DOHH2 (cell line): ENCODE measurements around the gene POU2AF3.

Experiments used
- H3F3A ChIP-seq: fragments of 200-600 bp; sonication (generic), shearing (Covaris generic); 2 replicates; pipeline ENCODE4 v1.6.0; 2016; ENCODE audit warnings: antibody characterized with exemption, mild to moderate bottlenecking; ENCODE audit not compliant: control insufficient read depth, insufficient read depth
- H3K27ac ChIP-seq: fragments of 200-600 bp; sonication (generic); 2 replicates; pipeline ENCODE4 v1.5.1; 2014; ENCODE audit warnings: low read depth, mild to moderate bottlenecking, low read length, moderate library complexity
- H3K27me3 ChIP-seq: fragments of 200-600 bp; sonication (generic); 2 replicates; pipeline ENCODE4 v1.6.1; 2014; ENCODE audit warnings: mild to moderate bottlenecking, low read length, mixed read lengths; ENCODE audit not compliant: control insufficient read depth
- H3K36me3 ChIP-seq: fragments of 200-600 bp; sonication (generic); 2 replicates; pipeline ENCODE4 v1.6.1; 2014; ENCODE audit warnings: mild to moderate bottlenecking, low read length, moderate library complexity, mixed read lengths; ENCODE audit not compliant: control insufficient read depth
- H3K4me1 ChIP-seq: fragments of 200-600 bp; sonication (generic); 2 replicates; pipeline ENCODE4 v1.6.1; 2014; ENCODE audit warnings: mild to moderate bottlenecking, low read length, mixed read lengths; ENCODE audit not compliant: control insufficient read depth
- H3K4me2 ChIP-seq: fragments of 200-600 bp; sonication (generic); 2 replicates; pipeline ENCODE4 v1.6.0; 2014; ENCODE audit warnings: mild to moderate bottlenecking, low read length, moderate library complexity
- H3K4me3 ChIP-seq: fragments of 200-600 bp; sonication (generic); 2 replicates; pipeline ENCODE4 v1.5.1; 2014; ENCODE audit warnings: mild to moderate bottlenecking, low read length, mixed read lengths
- H3K79me2 ChIP-seq: fragments of 200-600 bp; sonication (generic); 2 replicates; pipeline ENCODE4 v1.6.1; 2014; ENCODE audit warnings: mild to moderate bottlenecking, low read length, mixed read lengths; ENCODE audit not compliant: control insufficient read depth
- H3K9me2 ChIP-seq: fragments of 200-600 bp; sonication (generic); replicated peaks from 2 replicates; pipeline ENCODE4 v1.6.1; 2014; ENCODE audit warnings: mild to moderate bottlenecking, low read length, mixed read lengths; ENCODE audit not compliant: control insufficient read depth
- H3K9me3 ChIP-seq: fragments of 200-600 bp; sonication (generic); 2 replicates; pipeline ENCODE4 v1.6.1; 2014; ENCODE audit warnings: antibody characterized with exemption, low read length, mixed read lengths; ENCODE audit not compliant: control insufficient read depth, insufficient read depth
- H4K20me1 ChIP-seq: fragments of 200-600 bp; sonication (generic); 2 replicates; pipeline ENCODE4 v1.6.0; 2014; ENCODE audit warnings: low read depth, mild to moderate bottlenecking, antibody characterized with exemption, low read length, moderate library complexity; ENCODE audit not compliant: control insufficient read depth, insufficient read depth
- CTCF ChIP-seq: fragments of 200-600 bp; sonication (generic); IDR thresholded peaks from one replicate; pipeline ENCODE4 v1.5.1; 2014; ENCODE audit warnings: antibody characterized with exemption, mild to moderate bottlenecking, low read depth, low read length; ENCODE audit not compliant: poor library complexity, severe bottlenecking
- EZH2phosphoT487 ChIP-seq: fragments of 200-600 bp; sonication (generic); IDR thresholded peaks from 2 replicates; pipeline ENCODE4 v1.6.1; 2017; ENCODE audit warnings: borderline replicate concordance, mild to moderate bottlenecking, antibody characterized with exemption, low read length, moderate library complexity, mixed read lengths

POU2AF3 gene

DNA sequence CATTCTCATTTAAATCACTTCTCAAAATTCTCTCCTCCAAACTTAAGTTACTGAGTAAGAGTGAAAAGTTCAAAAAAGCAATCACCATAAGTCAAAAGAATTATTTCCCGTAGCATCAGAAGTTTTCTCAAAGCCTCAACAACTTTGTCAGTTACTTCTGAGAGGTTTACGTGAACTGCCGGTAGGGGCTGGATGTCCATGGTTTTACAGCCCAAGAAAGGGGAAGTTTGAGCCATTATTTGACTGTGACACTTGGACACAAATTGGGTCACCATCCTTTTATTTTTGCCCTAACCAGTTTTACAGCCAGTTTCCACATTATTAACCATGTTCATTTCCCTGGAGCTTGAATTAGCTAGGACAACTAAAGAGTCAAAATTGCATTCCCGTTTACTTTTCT, 7.5 kb downstream of the POU2AF3 start:
- no peaks in the 10 kb centered on the region for H4K20me1 ChIP-seq
- H3K9me3 ChIP-seq = no peaks in the 10 kb centered on the region
- no peaks in the 10 kb centered on the region for H3K9me2 ChIP-seq
- peaks cover 37% of the 10 kb centered on the region for H3K27me3 ChIP-seq
- H3F3A ChIP-seq = no peaks in the 10 kb centered on the region
- peaks cover 9% of the 10 kb centered on the region for H3K4me1 ChIP-seq
- no peak overlapping the region for H3K27ac ChIP-seq
- no peaks in the 10 kb centered on the region for H3K79me2 ChIP-seq
- H3K4me2 ChIP-seq = no peak overlapping the region
- TF ChIP-seq EZH2phosphoT487 = no peak
- TF ChIP-seq CTCF = no peak
- no peaks in the 10 kb centered on the region for H3K36me3 ChIP-seq
- no peak overlapping the region for H3K4me3 ChIP-seq

DNA sequence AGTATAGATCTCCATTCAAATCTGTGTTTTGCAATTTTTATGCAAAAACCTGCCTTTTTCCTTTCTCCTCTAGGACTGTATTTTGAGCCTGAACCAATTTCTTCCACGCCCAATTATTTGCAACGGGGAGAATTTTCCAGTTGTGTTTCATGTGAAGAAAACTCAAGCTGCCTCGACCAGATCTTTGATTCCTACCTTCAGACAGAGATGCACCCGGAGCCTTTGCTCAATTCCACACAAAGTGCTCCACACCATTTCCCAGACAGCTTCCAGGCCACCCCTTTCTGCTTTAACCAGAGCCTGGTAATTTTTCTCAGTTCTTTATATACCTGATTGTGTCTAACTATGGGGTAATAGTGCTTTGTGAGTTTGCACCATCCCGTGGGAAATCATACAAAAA, 8.0 kb downstream of the POU2AF3 start:
- Histone ChIP-seq H3K4me3 (no peak overlapping the region), H3K4me1 (peaks cover 9% of the 10 kb centered on the region), H3F3A (no peaks in the 10 kb centered on the region), H3K4me2 (no peak overlapping the region), H3K9me2 (no peaks in the 10 kb centered on the region), H3K27ac (no peak overlapping the region), H3K79me2 (no peaks in the 10 kb centered on the region), H3K9me3 (no peaks in the 10 kb centered on the region), H3K36me3 (no peaks in the 10 kb centered on the region), H4K20me1 (no peaks in the 10 kb centered on the region), H3K27me3 (peaks cover 37% of the 10 kb centered on the region)
- TF ChIP-seq CTCF (no peak), EZH2phosphoT487 (no peak)

- TF ChIP-seq EZH2phosphoT487 = no peak
- TF ChIP-seq CTCF = no peak
- H3K27me3 ChIP-seq = peaks cover 36% of the 10 kb centered on the region
- H4K20me1 ChIP-seq = no peaks in the 10 kb centered on the region
- H3K79me2 ChIP-seq = no peaks in the 10 kb centered on the region
- H3K4me2 ChIP-seq = no peak overlapping the region
- no peak overlapping the region for H3K27ac ChIP-seq
- H3K9me3 ChIP-seq = no peaks in the 10 kb centered on the region
- no peaks in the 10 kb centered on the region for H3K36me3 ChIP-seq
- peaks cover 5% of the 10 kb centered on the region for H3K4me1 ChIP-seq
- no peaks in the 10 kb centered on the region for H3K9me2 ChIP-seq
- no peak overlapping the region for H3K4me3 ChIP-seq
- H3F3A ChIP-seq = no peaks in the 10 kb centered on the region
Measured at GRCh38 chr11:111307472-111308108, 9.2 kb downstream of the POU2AF3 start.
